ENCODE results near the gene CFAP299.

The CFAP299 gene

GRCh38 chr4:80334568-80334967 is 962 bp upstream of the CFAP299 start:
- TF ChIP-seq, protein P1, sequence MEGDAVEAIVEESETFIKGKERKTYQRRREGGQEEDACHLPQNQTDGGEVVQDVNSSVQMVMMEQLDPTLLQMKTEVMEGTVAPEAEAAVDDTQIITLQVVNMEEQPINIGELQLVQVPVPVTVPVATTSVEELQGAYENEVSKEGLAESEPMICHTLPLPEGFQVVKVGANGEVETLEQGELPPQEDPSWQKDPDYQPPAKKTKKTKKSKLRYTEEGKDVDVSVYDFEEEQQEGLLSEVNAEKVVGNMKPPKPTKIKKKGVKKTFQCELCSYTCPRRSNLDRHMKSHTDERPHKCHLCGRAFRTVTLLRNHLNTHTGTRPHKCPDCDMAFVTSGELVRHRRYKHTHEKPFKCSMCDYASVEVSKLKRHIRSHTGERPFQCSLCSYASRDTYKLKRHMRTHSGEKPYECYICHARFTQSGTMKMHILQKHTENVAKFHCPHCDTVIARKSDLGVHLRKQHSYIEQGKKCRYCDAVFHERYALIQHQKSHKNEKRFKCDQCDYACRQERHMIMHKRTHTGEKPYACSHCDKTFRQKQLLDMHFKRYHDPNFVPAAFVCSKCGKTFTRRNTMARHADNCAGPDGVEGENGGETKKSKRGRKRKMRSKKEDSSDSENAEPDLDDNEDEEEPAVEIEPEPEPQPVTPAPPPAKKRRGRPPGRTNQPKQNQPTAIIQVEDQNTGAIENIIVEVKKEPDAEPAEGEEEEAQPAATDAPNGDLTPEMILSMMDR (IDR thresholded peaks at IDR 0.05) = no peak

DNA sequence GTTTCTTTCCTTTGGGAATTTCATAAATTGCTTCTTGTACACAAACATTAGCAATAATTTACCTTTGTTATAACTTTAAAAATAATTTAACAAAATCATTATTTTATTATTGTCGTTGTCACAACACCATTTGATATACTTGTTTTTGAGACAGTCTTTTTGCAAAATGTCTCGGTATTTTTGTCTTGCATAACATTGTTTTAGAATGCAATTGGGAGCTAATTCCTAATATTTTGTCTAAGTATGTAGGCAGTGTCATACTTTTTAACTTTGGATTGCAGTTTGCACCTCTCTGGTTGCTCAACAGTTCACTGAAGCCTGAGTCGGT is 340 bp upstream of the CFAP299 start:
- TF ChIP-seq, protein P1 (IDR thresholded peaks at IDR 0.05) = no peak

DNA sequence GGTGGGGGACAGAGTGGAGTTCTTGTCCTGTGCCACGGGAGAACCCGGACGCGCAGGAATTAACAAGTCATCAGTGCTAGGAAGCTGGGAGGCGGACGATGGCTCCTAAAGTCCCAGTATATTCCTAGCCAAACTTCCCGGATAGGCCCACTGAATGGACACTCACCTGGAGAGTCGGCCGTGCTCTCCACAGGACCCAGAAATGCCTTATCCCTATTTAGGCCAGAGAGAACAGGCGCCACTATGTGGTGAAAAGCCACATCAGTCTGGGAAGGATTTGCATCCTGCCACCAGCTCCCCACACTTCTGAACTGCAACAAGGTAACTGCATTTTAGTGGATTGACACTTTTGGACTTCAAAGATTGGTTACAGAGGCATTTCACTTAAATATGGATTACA is 1.1 kb downstream of the CFAP299 start:
- TF ChIP-seq, protein P1 (IDR thresholded peaks at IDR 0.05) = no peak

GRCh38 chr4:80340036-80340435 is 4.5 kb downstream of the CFAP299 start:
- TF ChIP-seq, protein P1 (IDR thresholded peaks at IDR 0.05) = no peak

- TF ChIP-seq, protein P1 (IDR thresholded peaks at IDR 0.05) = no peak
Observed at GRCh38 chr4:80343887-80344286, 8.4 kb downstream of the CFAP299 start.

GRCh38 chr4:80360084-80360483 is 24.6 kb downstream of the CFAP299 start:
- TF ChIP-seq, protein P1 (IDR thresholded peaks at IDR 0.05) = no peak

DNA sequence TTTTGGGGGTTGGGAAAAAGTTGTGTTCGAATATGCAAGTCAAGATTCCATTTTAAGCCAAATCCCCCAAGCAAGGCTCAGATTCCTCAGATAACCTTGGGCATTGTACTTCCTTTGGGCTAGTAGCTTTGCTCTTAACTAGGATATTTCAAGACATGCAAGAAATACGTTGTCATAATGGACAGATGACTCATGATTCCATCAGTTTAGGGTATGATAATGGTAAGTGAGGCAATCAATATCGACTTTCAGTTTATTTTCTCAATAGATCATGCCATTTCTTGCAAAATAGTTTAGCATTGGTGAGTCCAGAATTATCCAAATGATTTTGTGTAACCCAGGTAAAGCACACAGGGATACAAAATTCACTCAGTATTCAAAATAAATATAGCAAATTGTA is 25.4 kb downstream of the CFAP299 start:
- TF ChIP-seq, protein P1 (IDR thresholded peaks at IDR 0.05) = no peak

DNA sequence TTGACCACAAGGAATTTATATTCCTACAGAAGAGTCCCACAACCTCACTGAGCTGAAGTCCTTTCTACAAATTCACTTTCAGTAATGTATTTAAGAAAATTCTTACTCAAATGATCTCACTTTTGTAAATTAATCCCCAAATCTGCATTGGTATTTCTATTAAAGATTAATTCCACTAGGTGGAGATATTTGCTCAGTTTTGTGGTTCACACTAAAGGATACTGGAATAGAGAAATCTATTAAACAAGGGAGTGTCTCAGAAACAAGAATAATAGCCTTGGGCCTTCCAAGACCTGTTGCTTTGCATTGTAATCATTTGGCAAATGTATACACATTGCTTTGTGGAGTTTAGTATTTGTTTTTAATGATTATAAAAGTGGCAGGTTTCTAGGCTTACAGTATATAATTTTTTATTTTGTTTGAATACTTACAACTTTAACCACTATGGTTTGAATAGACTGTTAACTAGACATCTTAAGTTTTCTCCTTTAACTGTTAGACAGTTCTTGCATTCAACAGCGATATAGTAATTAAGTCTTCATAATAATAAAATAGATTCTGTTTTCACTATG is 25.9 kb downstream of the CFAP299 start:
- TF ChIP-seq, protein P1 (IDR thresholded peaks at IDR 0.05) = peak; percentile 49
